ENCODE results near the gene DHRS1. TPM values are rescaled to one million over a fixed set of nuclear protein-coding genes. Genes with fewer than 3 reads are reported as not detected.

DHRS1 gene
- total and polyA plus RNA-seq, 3 donors from 2014 or later, result 19.2 to 24.6 (median 22.5) TPM

DNA sequence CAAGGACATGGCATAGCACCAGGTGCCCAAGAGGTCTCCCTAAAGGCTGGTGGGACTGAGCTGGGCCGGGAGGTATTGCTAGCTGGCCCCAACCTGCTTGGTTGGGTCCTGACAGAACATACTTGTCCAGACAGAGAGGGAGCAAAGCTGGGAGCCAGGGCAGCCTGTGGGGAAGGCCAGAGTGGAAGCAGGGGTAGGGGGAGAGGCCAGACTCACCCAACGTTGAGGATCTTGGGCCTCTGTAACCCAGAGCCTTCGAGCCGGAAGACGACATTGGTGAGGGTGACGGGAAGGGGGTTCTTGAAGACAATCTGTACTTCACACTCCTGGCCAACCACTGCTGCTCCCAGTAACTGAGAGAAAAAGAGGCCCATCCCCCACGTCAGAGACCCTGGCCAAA is 45.6 kb downstream of the DHRS1 start:
- intact Hi-C loops (cut with DNase I; ENCODE audit: low total_unique reads), result no loop called here
- Histone ChIP-seq H3K36me3 (ENCODE audit: low read depth, missing control alignments) (no peaks in the 10 kb centered on the region), H3K27me3 (no peaks in the 10 kb centered on the region), H3K27ac (no peak overlapping the region), H3K4me3 (no peak overlapping the region), H3K9me3 (no peaks in the 10 kb centered on the region), H3K4me1 (no peaks in the 10 kb centered on the region)
- TF ChIP-seq POLR2A (IDR thresholded peaks at IDR 0.05), result no peak
- TF ChIP-seq, protein P1, sequence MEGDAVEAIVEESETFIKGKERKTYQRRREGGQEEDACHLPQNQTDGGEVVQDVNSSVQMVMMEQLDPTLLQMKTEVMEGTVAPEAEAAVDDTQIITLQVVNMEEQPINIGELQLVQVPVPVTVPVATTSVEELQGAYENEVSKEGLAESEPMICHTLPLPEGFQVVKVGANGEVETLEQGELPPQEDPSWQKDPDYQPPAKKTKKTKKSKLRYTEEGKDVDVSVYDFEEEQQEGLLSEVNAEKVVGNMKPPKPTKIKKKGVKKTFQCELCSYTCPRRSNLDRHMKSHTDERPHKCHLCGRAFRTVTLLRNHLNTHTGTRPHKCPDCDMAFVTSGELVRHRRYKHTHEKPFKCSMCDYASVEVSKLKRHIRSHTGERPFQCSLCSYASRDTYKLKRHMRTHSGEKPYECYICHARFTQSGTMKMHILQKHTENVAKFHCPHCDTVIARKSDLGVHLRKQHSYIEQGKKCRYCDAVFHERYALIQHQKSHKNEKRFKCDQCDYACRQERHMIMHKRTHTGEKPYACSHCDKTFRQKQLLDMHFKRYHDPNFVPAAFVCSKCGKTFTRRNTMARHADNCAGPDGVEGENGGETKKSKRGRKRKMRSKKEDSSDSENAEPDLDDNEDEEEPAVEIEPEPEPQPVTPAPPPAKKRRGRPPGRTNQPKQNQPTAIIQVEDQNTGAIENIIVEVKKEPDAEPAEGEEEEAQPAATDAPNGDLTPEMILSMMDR (IDR thresholded peaks at IDR 0.05), result no peak
- WGBS, 2 donors, result 89 to 90% methylated on average over 5 to 7 of the region's 7 CpGs
- no peak for DNase-seq

DNA sequence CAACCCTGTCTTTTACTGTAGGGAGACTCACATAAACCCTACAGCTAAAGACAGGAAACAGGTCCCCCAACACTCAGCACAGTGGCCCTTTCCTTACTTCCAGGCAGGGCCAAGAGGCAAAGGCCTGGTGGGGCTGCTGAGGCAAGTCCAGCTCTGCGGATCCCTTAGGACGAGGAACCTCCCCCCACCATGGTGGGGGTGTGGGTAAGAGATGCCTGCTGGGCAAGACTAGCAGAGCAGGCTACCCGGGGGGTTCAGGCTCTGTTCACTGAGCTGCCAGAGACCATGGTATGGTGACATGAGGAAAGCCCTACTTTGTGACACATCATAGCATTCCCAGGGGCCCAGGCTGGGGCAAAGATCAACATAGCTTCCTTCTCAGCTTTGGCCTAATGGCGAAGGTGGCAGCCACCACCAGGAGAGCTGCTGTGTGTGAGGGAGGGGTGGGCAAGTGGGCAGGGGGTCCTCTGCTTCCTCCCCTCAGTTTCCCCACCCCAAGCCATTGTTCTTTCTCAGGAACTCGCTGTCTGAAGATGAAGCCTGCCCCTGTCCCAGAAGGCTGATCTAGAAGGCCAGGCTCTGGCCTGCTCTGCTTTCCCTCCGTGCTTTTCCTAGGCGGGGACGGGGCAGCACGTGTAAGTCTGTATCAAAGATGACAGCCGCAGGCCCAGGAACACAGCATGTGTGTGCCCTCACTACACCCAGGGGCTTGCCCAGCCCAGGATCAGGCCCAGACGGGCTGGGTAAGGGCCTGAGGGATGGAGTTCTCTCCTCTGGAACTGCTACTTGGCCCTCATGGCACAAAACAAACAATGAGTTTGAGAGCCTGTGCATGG is 47.1 kb downstream of the DHRS1 start:
- intact Hi-C loops (cut with DNase I; ENCODE audit: low total_unique reads), result no loop called here
- WGBS, 2 donors, result 84 to 91% methylated on average over 7 to 11 of the region's 11 CpGs
- Histone ChIP-seq H3K27me3 (no peaks in the 10 kb centered on the region), H3K36me3 (ENCODE audit: low read depth, missing control alignments) (no peaks in the 10 kb centered on the region), H3K4me3 (no peak overlapping the region), H3K27ac (no peak overlapping the region), H3K4me1 (no peaks in the 10 kb centered on the region), H3K9me3 (no peaks in the 10 kb centered on the region)
- DNase-seq, result no peak
- TF ChIP-seq POLR2A (IDR thresholded peaks at IDR 0.05), result no peak
- TF ChIP-seq, protein P1 (IDR thresholded peaks at IDR 0.05), result no peak

DNA sequence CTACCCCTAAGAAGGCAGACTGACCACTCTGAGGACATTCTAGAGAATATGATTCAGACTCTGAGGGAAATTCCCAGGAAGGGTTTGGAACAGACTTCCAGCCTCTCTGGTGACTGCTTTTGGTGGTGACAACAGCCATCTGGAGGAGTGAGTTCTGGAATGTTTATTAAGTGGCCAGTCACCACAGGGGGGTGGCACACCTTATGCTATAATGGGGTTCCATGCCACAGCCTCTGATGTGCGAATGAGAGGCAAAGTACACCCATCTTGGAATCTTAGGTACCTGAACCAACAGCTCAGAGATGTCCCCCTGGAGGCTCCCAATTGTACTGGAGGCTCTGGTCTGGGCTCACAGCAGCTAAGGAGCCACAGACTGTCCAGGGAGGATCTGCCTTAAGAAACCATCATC is 47.7 kb downstream of the DHRS1 start:
- Histone ChIP-seq H3K27ac (no peak overlapping the region), H3K9me3 (no peaks in the 10 kb centered on the region), H3K4me1 (no peaks in the 10 kb centered on the region), H3K27me3 (no peaks in the 10 kb centered on the region), H3K4me3 (no peak overlapping the region), H3K36me3 (ENCODE audit: low read depth, missing control alignments) (no peaks in the 10 kb centered on the region)
- intact Hi-C loops (cut with DNase I; ENCODE audit: low total_unique reads), result no loop called here
- 93% methylated on average over 1 of the region's 1 CpG; no CpG with 5 or more reads in 1 of the 2 donors for WGBS, 2 donors
- DNase-seq, result no peak
- TF ChIP-seq, protein P1 (IDR thresholded peaks at IDR 0.05), result no peak
- no peak for TF ChIP-seq POLR2A (IDR thresholded peaks at IDR 0.05)

DNA sequence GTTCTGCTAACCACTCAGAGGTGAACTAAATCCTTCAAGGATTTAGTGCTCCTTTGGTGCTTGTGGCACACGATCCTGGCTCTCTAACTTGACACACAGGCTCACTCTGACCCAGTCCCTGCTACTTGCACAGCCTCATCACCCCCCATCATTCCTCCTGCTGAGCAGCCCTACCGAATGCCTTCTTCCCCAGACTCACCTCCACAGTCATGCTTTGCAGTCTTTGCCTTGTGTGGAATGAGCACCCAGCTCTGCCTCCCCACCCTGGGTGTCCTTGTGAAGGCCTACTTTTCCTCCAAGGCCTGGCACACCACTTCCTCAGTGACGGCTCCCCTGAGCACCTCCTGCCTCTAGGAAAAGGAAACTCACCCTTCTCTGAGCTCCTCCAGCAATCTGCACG is 49.2 kb downstream of the DHRS1 start:
- H3K4me1 ChIP-seq, result no peaks in the 10 kb centered on the region
- intact Hi-C loops (cut with DNase I; ENCODE audit: low total_unique reads), result no loop called here
- no peak overlapping the region for H3K4me3 ChIP-seq
- TF ChIP-seq, protein P1 (IDR thresholded peaks at IDR 0.05), result no peak
- TF ChIP-seq POLR2A (IDR thresholded peaks at IDR 0.05), result no peak
- no peak overlapping the region for H3K27ac ChIP-seq
- DNase-seq, result no peak
- WGBS, 2 donors, result 74 to 76% methylated on average over 4 of the region's 4 CpGs
- H3K27me3 ChIP-seq, result no peaks in the 10 kb centered on the region
- H3K36me3 ChIP-seq (ENCODE audit: low read depth, missing control alignments), result no peaks in the 10 kb centered on the region
- no peaks in the 10 kb centered on the region for H3K9me3 ChIP-seq

Measured in testis (tissue), 3 donors.